Adrenal gland (tissue), 5 donors: ENCODE data around the gene MKI67.

ENCODE experiments used
- CTCF ChIP-seq, 6 experiments: fragments of 450-650 bp in 4 of 6; fragments of 200-600 bp in 2 of 6; sonication (generic) in 1 of 6; IDR thresholded peaks; 1 replicate in 5 of 6; 2 replicates in 1 of 6; pipeline versions ENCODE4 v1.5.1 to v1.8.0; 2016 to 2021; ENCODE audit warnings: antibody characterized with exemption in 6 of 6, mild to moderate bottlenecking in 2 of 6, moderate library complexity in 1 of 6
- POLR2A ChIP-seq, 2 donors: fragments of 450-650 bp; IDR thresholded peaks; one replicate each; pipeline ENCODE4 v1.6.1; 2017; ENCODE audit warnings: antibody characterized with exemption in 2 of 2, mild to moderate bottlenecking in 2 of 2, moderate library complexity in 1 of 2
- donor health status: DM: no; HTN: no; CAD: no.

DNA sequence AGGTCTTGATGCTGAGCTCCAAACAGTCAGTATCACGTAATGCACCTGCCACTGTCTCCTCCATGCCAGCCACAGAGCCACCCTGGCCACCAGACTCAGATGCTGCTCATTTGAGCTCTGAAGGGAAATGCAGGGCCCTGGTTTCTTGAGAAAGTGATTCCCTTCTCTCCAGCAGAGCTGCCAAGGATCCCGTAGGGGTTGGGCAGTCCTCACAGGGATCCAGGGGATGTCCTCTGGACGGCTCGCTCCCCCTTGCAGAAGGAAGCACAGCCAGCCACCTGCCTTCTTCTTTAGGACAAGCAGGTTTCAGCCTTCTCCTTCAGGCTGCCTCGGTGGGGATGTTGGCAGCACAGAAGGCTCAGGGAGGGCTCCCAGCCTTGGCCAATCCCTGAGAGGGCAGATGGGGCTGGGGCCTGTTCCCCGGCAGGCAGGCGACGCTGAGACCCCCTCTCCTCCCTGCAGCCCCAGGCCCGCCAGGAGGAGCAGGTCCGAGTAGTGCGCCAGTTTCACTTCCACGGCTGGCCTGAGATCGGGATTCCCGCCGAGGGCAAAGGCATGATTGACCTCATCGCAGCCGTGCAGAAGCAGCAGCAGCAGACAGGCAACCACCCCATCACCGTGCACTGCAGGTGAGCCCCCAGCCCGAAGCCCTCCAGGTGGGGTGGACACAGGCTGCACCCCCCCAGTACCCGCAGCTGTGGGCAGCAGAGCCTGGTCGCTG, 48.9 kb downstream of the MKI67 start:
- TF ChIP-seq CTCF (IDR thresholded peaks at IDR 0.05) (no peak), POLR2A (IDR thresholded peaks at IDR 0.05) (no peak)
